Chondrocyte (in vitro differentiated cells): ENCODE results near the gene PRR18. TPM values are rescaled to one million over a fixed set of nuclear protein-coding genes. Genes with fewer than 3 reads are reported as not detected.
"Not testable (repeated sequence)": the region's sequence is repeated elsewhere in the genome, so short reads cannot be mapped to it uniquely, and the experiment has no call there.

ENCODE experiments used
- DNase-seq: peaks from one replicate; pipeline ENCODE4 v3.0.0; 2021; ENCODE audit warnings: mixed read lengths, low spot score
- H3K27ac Mint-ChIP-seq: one replicate; pipeline ENCODE4 v1.8.0; 2021; ENCODE audit warnings: mild to moderate bottlenecking, moderate library complexity, mixed read lengths; ENCODE audit not compliant: unreplicated experiment
- H3K27me3 Mint-ChIP-seq: 2 replicates; pipeline ENCODE4 v1.8.0; 2021; ENCODE audit warnings: low read depth, mixed read lengths
- H3K36me3 Mint-ChIP-seq: 2 replicates; pipeline ENCODE4 v1.8.0; 2021; ENCODE audit warnings: low read depth, mixed read lengths
- H3K4me1 Mint-ChIP-seq: 2 replicates; pipeline ENCODE4 v1.8.0; 2021; ENCODE audit warnings: low read depth, mild to moderate bottlenecking, mixed read lengths
- H3K4me3 Mint-ChIP-seq: one replicate; pipeline ENCODE4 v1.8.0; 2021; ENCODE audit warnings: mild to moderate bottlenecking, moderate library complexity, mixed read lengths; ENCODE audit not compliant: unreplicated experiment
- H3K9me3 Mint-ChIP-seq: 2 replicates; pipeline ENCODE4 v1.8.0; 2021; ENCODE audit warnings: low read depth, mixed read lengths
- CTCF ChIP-seq: fragments of 200-600 bp; sonication (generic); IDR thresholded peaks from 2 replicates; pipeline ENCODE4 v1.5.0; 2021; ENCODE audit warnings: antibody characterized with exemption, mild to moderate bottlenecking, moderate library complexity
- total RNA-seq: library from RNA; stranded (reverse); gene quantifications from 3 replicates; pipeline ENCODE4 v1.2.1, GENCODE V29; 2021

The PRR18 gene
- total RNA-seq, 1 donor from 2014 or later: 0.70 TPM

GRCh38 chr6:166352923-166353322, 44.7 kb upstream of the PRR18 start:
- Mint-ChIP-seq H3K4me3 (no peak overlapping the region), H3K36me3 (peaks cover 2% of the 10 kb centered on the region), H3K27ac (no peak overlapping the region), H3K9me3 (peaks cover 22% of the 10 kb centered on the region), H3K4me1 (no peaks in the 10 kb centered on the region), H3K27me3 (peaks cover 8% of the 10 kb centered on the region)
- DNase-seq: no peak
- TF ChIP-seq CTCF: no peak

- no peak for DNase-seq
- Mint-ChIP-seq H3K27me3 (peaks cover 8% of the 10 kb centered on the region), H3K27ac (no peak overlapping the region), H3K36me3 (peaks cover 2% of the 10 kb centered on the region), H3K9me3 (peaks cover 22% of the 10 kb centered on the region), H3K4me3 (no peak overlapping the region), H3K4me1 (no peaks in the 10 kb centered on the region)
- TF ChIP-seq CTCF: no peak
These were observed 43.6 kb upstream of the PRR18 start for GRCh38 chr6:166351715-166352285.

- peaks cover 7% of the 10 kb centered on the region for H3K27me3 Mint-ChIP-seq
- no peak overlapping the region for H3K4me3 Mint-ChIP-seq
- H3K9me3 Mint-ChIP-seq: peaks cover 22% of the 10 kb centered on the region
- no peak for TF ChIP-seq CTCF
- H3K36me3 Mint-ChIP-seq: peaks cover 2% of the 10 kb centered on the region
- H3K4me1 Mint-ChIP-seq: peaks cover 8% of the 10 kb centered on the region
- no peak overlapping the region for H3K27ac Mint-ChIP-seq
- no peak for DNase-seq
These were observed 40.2 kb upstream of the PRR18 start for GRCh38 chr6:166348305-166348949.

- DNase-seq: no peak
- Mint-ChIP-seq H3K4me3 (no peak overlapping the region), H3K36me3 (peaks cover 2% of the 10 kb centered on the region), H3K4me1 (peaks cover 11% of the 10 kb centered on the region), H3K27me3 (peaks cover 5% of the 10 kb centered on the region), H3K9me3 (peaks cover 22% of the 10 kb centered on the region), H3K27ac (no peak overlapping the region)
- no peak for TF ChIP-seq CTCF
These were observed 38.8 kb upstream of the PRR18 start for GRCh38 chr6:166346965-166347364.

- Mint-ChIP-seq H3K9me3 (peaks cover 19% of the 10 kb centered on the region), H3K27me3 (peaks cover 5% of the 10 kb centered on the region), H3K27ac (no peak overlapping the region), H3K4me3 (no peak overlapping the region), H3K4me1 (peaks cover 16% of the 10 kb centered on the region), H3K36me3 (peaks cover 2% of the 10 kb centered on the region)
- no peak for DNase-seq
- no peak for TF ChIP-seq CTCF
These were observed 38.3 kb upstream of the PRR18 start for GRCh38 chr6:166346449-166346848.

- H3K27ac Mint-ChIP-seq, H3K36me3 Mint-ChIP-seq, H3K4me3 Mint-ChIP-seq, H3K27me3 Mint-ChIP-seq, DNase-seq: not testable (repeated sequence)
- H3K9me3 Mint-ChIP-seq: peaks cover 15% of the 10 kb centered on the region
- H3K4me1 Mint-ChIP-seq: peaks cover 19% of the 10 kb centered on the region
These were observed 37.5 kb upstream of the PRR18 start for GRCh38 chr6:166345672-166346071.

DNA sequence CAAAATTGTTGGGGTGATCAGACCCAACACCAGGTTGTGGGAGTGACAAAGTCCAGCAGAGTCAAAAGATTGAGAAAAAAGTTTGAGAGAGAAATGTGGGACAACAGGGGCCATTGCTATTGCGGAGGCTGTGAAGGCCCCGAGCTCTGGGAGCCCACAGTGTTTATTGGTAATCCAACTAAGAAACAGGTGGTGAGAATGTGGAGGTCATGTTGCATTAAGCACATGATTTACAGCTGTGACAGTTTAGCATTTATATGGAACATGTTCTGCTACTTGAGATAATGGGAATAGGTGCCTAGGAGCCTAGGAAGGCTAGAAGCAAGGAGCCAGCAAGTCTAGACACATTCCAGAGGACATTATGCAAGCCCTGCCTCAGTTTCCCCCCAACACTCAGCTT, 36.7 kb upstream of the PRR18 start:
- not testable (repeated sequence) for H3K27ac Mint-ChIP-seq, H3K27me3 Mint-ChIP-seq, DNase-seq, H3K4me3 Mint-ChIP-seq, H3K36me3 Mint-ChIP-seq
- peaks cover 10% of the 10 kb centered on the region for H3K9me3 Mint-ChIP-seq
- H3K4me1 Mint-ChIP-seq: peaks cover 19% of the 10 kb centered on the region
